HL-60 (cell line): Measurements from ENCODE around the gene HACD2.

Experiments
- GABPA ChIP-seq: IDR thresholded peaks from 2 replicates; pipeline ENCODE4 v1.6.1; 2012; ENCODE audit warnings: low read depth
- TF ChIP-seq, protein P1 (sequence below): IDR thresholded peaks from one replicate; pipeline ENCODE4 v1.5.1; 2011; ENCODE audit warnings: low read length, control low read depth, inconsistent platforms; ENCODE audit not compliant: insufficient read depth

DNA sequence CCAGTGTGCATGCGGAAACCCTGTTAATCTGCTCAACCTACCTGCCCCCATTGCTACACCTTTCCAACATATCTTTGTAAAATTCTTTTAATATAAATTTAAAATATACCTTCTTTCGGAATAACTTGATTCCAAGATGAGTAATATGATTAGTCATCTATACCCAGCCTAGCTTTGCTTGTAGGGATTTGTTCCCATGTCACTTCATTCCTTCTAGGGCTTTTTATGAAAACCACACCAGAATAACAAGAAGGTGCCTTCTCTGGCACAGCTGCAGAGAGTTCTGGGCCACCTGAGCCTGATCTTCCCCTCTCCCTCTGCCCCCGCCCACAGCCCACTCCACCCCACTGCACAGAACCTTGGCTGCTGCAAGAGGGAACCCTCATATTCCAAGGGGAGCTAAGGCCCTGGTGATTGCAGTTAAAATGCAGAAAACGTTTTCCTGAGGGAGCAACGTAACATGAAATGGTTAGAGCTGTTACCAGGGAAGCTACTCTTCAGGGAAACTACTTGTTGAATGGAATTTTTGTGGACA is 38.6 kb upstream of the HACD2 start:
- TF ChIP-seq, protein P1, sequence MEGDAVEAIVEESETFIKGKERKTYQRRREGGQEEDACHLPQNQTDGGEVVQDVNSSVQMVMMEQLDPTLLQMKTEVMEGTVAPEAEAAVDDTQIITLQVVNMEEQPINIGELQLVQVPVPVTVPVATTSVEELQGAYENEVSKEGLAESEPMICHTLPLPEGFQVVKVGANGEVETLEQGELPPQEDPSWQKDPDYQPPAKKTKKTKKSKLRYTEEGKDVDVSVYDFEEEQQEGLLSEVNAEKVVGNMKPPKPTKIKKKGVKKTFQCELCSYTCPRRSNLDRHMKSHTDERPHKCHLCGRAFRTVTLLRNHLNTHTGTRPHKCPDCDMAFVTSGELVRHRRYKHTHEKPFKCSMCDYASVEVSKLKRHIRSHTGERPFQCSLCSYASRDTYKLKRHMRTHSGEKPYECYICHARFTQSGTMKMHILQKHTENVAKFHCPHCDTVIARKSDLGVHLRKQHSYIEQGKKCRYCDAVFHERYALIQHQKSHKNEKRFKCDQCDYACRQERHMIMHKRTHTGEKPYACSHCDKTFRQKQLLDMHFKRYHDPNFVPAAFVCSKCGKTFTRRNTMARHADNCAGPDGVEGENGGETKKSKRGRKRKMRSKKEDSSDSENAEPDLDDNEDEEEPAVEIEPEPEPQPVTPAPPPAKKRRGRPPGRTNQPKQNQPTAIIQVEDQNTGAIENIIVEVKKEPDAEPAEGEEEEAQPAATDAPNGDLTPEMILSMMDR: no peak
- TF ChIP-seq GABPA: no peak
